Loucy (cell line): ENCODE results near the gene TTC16.

Experiments
- EZH2phosphoT487 ChIP-seq: fragments of 200-600 bp; IDR thresholded peaks from 2 replicates; pipeline ENCODE4 v1.6.1; 2018; ENCODE audit warnings: antibody characterized with exemption, mild to moderate bottlenecking, moderate library complexity, borderline replicate concordance
- TF ChIP-seq, protein P1 (sequence below): fragments of 200-600 bp; sonication (generic); conservative IDR thresholded peaks from 2 replicates; pipeline ENCODE4 v1.5.1; 2014; ENCODE audit warnings: mild to moderate bottlenecking, antibody characterized with exemption, low read length

DNA sequence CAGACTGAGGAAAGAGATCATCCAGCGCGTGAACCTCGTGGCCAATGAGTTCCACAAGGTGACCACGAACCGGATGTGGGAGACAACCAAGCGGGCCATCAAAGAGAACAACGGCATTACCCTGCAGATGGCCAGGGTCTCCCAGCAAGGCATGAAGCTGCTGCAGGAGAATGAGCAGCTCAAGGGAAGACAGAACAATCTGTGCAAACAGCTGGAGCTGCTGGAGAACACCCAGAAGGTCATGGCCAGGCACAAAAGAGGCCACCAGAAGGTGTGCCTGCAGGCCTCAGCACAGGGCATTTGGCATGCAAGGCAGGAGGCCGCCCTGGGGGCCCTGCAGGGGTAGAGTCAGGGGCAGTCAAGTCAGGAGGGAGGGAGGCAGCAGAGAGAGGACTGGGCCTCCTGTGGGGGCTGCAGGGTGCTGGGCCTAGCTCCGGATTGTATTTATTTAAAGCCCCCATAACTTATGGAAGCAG, 4.6 kb upstream of the TTC16 start:
- TF ChIP-seq, protein P1, sequence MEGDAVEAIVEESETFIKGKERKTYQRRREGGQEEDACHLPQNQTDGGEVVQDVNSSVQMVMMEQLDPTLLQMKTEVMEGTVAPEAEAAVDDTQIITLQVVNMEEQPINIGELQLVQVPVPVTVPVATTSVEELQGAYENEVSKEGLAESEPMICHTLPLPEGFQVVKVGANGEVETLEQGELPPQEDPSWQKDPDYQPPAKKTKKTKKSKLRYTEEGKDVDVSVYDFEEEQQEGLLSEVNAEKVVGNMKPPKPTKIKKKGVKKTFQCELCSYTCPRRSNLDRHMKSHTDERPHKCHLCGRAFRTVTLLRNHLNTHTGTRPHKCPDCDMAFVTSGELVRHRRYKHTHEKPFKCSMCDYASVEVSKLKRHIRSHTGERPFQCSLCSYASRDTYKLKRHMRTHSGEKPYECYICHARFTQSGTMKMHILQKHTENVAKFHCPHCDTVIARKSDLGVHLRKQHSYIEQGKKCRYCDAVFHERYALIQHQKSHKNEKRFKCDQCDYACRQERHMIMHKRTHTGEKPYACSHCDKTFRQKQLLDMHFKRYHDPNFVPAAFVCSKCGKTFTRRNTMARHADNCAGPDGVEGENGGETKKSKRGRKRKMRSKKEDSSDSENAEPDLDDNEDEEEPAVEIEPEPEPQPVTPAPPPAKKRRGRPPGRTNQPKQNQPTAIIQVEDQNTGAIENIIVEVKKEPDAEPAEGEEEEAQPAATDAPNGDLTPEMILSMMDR: no peak
- TF ChIP-seq EZH2phosphoT487: no peak
